Bronchial epithelial cell (primary cell): ENCODE data around the gene WAS. TPM values are rescaled to one million over a fixed set of nuclear protein-coding genes. Genes with fewer than 3 reads are reported as not detected.
"Not testable (repeated sequence)": the region's sequence is repeated elsewhere in the genome, so short reads cannot be mapped to it uniquely, and the experiment has no call there.

Experiments used
- DNase-seq: peaks from one replicate; pipeline ENCODE4 v3.0.0-alpha.2; 2010; ENCODE audit warnings: low read depth
- FAIRE-seq: peaks from 2 replicates; lab custom pipeline; 2011; peaks lifted over from hg19 to GRCh38; lab: Jason Lieb, UNC
- H3K27me3 ChIP-seq: 2 replicates; pipeline ENCODE4 v1.5.1; 2011; ENCODE audit warnings: low read length; ENCODE audit not compliant: control insufficient read depth, insufficient read depth
- H3K36me3 ChIP-seq: 2 replicates; pipeline ENCODE4 v1.5.1; 2011; ENCODE audit warnings: low read length; ENCODE audit not compliant: control insufficient read depth, insufficient read depth
- H3K4me3 ChIP-seq: 2 replicates; pipeline ENCODE4 v1.5.1; 2011; ENCODE audit warnings: mild to moderate bottlenecking, low read depth, low read length, control low read depth
- total RNA-seq: library from RNA; depleted of rRNA; stranded (reverse); fragments of >200 nt; gene quantifications from 2 replicates; pipeline ENCODE4 v1.2.1, GENCODE V29; 2014
- TF ChIP-seq, protein P1 (sequence below): IDR thresholded peaks from 2 replicates; pipeline ENCODE4 v1.5.1; 2011; ENCODE audit warnings: mild to moderate bottlenecking, moderate library complexity, low read length, control low read depth, inconsistent platforms; ENCODE audit not compliant: insufficient read depth, severe bottlenecking

Gene WAS
- total RNA-seq, 1 donor from 2014 or later = not detected

DNA sequence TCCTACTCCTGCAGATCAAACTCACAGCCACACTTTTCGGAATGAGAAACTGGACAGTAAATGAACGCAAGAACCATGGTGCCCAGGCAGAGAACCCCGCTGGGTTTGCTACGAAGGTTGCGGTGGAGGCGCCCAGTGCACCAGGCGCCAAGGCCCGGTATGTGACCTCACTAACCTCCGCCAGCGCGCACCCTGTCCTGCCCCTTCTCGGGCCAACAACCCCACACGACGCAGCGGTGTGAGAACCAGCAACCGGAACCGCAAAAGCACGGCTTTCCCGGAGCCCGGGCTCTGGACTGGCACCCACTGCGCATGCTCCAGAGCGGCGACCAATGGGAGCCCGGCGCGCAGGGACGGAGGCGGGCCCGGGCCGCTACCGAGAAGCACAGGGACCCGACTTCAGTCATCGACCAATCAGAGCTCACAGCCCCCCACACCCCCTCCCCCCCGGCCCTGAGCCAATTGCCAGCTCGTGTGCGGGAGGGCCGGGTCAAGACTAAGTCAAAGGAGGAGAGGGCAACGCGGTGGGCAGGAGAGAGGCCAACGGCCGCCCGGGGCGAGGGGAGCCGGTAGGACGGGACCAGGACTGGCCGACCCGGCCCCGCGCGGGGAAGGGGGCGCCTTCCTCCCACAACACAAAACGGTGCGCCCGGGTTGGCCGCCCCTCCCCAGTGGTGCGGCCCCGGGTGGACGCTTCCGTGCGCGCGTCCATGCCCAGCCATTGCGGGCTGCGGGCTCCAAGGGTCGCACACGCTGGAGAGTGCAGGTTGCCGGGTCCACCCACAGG, 7.3 kb upstream of the WAS start:
- TF ChIP-seq, protein P1, sequence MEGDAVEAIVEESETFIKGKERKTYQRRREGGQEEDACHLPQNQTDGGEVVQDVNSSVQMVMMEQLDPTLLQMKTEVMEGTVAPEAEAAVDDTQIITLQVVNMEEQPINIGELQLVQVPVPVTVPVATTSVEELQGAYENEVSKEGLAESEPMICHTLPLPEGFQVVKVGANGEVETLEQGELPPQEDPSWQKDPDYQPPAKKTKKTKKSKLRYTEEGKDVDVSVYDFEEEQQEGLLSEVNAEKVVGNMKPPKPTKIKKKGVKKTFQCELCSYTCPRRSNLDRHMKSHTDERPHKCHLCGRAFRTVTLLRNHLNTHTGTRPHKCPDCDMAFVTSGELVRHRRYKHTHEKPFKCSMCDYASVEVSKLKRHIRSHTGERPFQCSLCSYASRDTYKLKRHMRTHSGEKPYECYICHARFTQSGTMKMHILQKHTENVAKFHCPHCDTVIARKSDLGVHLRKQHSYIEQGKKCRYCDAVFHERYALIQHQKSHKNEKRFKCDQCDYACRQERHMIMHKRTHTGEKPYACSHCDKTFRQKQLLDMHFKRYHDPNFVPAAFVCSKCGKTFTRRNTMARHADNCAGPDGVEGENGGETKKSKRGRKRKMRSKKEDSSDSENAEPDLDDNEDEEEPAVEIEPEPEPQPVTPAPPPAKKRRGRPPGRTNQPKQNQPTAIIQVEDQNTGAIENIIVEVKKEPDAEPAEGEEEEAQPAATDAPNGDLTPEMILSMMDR = no peak
- Histone ChIP-seq H3K36me3 (no peaks in the 10 kb centered on the region), H3K27me3 (no peaks in the 10 kb centered on the region), H3K4me3 (peak overlapping the region; percentile 67)
- FAIRE-seq = no peak
- DNase-seq = peak; percentile 68

GRCh38 chrX:48676893-48677270, 6.7 kb upstream of the WAS start:
- Histone ChIP-seq H3K27me3 (no peaks in the 10 kb centered on the region), H3K36me3 (no peaks in the 10 kb centered on the region), H3K4me3 (peak overlapping the region; percentile 67)
- TF ChIP-seq, protein P1 = no peak
- FAIRE-seq (no peak), DNase-seq (no peak)

- no peaks in the 10 kb centered on the region for H3K36me3 ChIP-seq
- H3K4me3 ChIP-seq = no peak overlapping the region
- TF ChIP-seq, protein P1 = no peak
- FAIRE-seq (no peak), DNase-seq (no peak)
- no peaks in the 10 kb centered on the region for H3K27me3 ChIP-seq
Measured at GRCh38 chrX:48677516-48677915, 6.1 kb upstream of the WAS start.

DNA sequence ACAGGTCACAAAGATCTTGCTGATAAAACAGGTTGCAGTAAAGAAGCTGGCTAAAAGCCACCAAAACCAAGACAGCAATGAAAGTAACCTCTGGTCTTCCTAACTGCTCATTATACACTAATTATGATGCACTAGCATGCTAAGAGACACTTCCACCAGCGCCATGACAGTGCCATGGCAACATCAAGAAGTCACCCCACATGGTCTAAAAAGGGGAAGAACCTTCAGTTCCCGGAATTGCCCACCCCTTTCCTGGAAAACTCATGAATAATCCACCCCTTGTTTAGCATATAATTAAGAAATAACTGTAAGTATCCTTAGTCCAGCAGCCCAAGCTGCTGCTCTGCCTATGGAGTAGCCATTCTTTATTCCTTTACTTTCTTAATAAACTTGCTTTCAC, 3.1 kb upstream of the WAS start:
- DNase-seq, H3K4me3 ChIP-seq, H3K27me3 ChIP-seq, FAIRE-seq, H3K36me3 ChIP-seq: not testable (repeated sequence)

GRCh38 chrX:48680925-48681324, 2.7 kb upstream of the WAS start:
- FAIRE-seq, H3K4me3 ChIP-seq, H3K36me3 ChIP-seq, DNase-seq, H3K27me3 ChIP-seq: not testable (repeated sequence)

DNA sequence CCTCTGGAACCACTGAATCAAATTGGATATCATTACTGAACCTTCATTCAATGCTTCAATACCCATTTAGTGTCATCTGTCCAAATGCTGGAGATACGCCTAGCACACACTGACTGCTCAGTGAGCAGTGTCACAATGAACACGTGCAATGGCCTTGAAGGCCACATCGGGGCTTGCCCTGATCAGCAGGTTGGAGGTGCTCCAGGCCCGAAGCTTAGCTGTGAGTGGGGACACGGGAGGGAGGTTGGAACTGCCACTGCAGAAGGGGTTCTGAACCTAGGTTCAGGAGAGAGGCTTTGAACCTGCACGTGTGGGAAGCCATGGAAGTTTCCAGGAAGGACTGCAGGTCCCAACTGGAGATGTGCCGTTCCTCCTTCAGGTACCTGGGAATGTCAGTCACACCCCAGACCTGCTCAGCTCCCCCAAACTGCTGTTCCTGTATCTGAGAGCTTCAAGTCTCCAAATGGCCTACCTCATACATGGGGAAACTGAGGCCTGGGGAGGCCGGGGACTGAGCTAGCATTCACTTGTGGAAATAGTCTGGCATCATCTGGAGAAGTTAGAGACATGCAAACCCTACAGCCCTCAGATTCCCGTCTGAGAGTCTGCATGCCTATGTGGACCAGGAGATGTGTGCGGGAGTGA, 1.9 kb upstream of the WAS start:
- TF ChIP-seq, protein P1 = no peak
- Histone ChIP-seq H3K27me3 (no peaks in the 10 kb centered on the region), H3K4me3 (no peak overlapping the region), H3K36me3 (no peaks in the 10 kb centered on the region)
- FAIRE-seq (no peak), DNase-seq (no peak)

DNA sequence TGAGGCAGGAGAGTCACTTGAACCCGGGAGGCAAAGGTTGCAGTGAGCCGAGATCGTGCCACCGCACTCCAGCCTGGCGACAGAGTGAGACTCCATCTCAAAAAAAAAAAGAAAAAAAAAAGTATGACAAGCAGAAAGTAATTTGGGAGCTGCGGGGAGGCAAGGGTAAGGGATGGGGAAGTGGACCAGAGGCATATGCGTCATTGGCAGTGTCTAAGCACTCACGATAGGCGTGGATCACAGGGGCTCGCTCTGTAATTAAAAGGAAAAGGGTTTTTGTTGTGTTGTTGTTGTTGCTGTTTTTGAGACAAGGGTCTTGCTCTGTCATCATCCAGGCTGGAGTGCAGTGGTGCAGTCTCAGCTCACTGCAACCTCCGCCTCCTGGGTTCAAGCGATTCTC, 804 bp upstream of the WAS start:
- FAIRE-seq, DNase-seq, H3K36me3 ChIP-seq, H3K27me3 ChIP-seq, H3K4me3 ChIP-seq: not testable (repeated sequence)
